ENCODE results near the gene FAM234A.
A peak's percentile ranks its signal among the peaks of the same experiment; 100 is the strongest.

Gene FAM234A

GRCh38 chr16:275786-276232, 41.2 kb downstream of the FAM234A start, which contains the start of gene RGS11:
RGS11 (minus strand) TSS chr16:275944; CDS start chr16:275911, 33 bp downstream.
- Mint-ChIP-seq H3K9me3 (no peaks in the 10 kb centered on the region), H3K36me3 (ENCODE audit: low read depth) (no peaks in the 10 kb centered on the region), H3K4me1 (ENCODE audit: low read depth) (peaks cover 6% of the 10 kb centered on the region), H3K27me3 (ENCODE audit: low read depth) (peaks cover 23% of the 10 kb centered on the region), H3K4me3 (peak within 1 kb of the TSS; percentile 52), H3K27ac (no peak within 1 kb of the TSS)
- DNase-seq (ENCODE audit: low spot score): no peak

GRCh38 chr16:276426-277077, 41.9 kb downstream of the FAM234A start:
- no peak for DNase-seq (ENCODE audit: low spot score)
- Mint-ChIP-seq H3K27ac (no peak overlapping the region), H3K9me3 (no peaks in the 10 kb centered on the region), H3K36me3 (ENCODE audit: low read depth) (no peaks in the 10 kb centered on the region), H3K4me3 (peak overlapping the region; percentile 52), H3K27me3 (ENCODE audit: low read depth) (peaks cover 26% of the 10 kb centered on the region), H3K4me1 (ENCODE audit: low read depth) (peaks cover 6% of the 10 kb centered on the region)

GRCh38 chr16:278863-279366, 44.3 kb downstream of the FAM234A start:
- Mint-ChIP-seq H3K4me1 (ENCODE audit: low read depth) (peaks cover 6% of the 10 kb centered on the region), H3K4me3 (no peak overlapping the region)
- peak; percentile 36 for DNase-seq (ENCODE audit: low spot score)

GRCh38 chr16:279531-279930, 44.9 kb downstream of the FAM234A start:
- no peaks in the 10 kb centered on the region for H3K36me3 Mint-ChIP-seq (ENCODE audit: low read depth)
- H3K9me3 Mint-ChIP-seq: no peaks in the 10 kb centered on the region
- no peak for DNase-seq (ENCODE audit: low spot score)
- H3K4me1 Mint-ChIP-seq (ENCODE audit: low read depth): peaks cover 6% of the 10 kb centered on the region
- H3K4me3 Mint-ChIP-seq: no peak overlapping the region
- H3K27me3 Mint-ChIP-seq (ENCODE audit: low read depth): peaks cover 26% of the 10 kb centered on the region
- H3K27ac Mint-ChIP-seq: no peak overlapping the region

More at GRCh38 chr16:278863-279366, 44.3 kb downstream of the FAM234A start:
- Mint-ChIP-seq H3K9me3 (no peaks in the 10 kb centered on the region), H3K27me3 (ENCODE audit: low read depth) (peaks cover 26% of the 10 kb centered on the region), H3K36me3 (ENCODE audit: low read depth) (no peaks in the 10 kb centered on the region), H3K27ac (no peak overlapping the region)

GRCh38 chr16:280005-280460, 45.4 kb downstream of the FAM234A start:
- Mint-ChIP-seq H3K4me1 (ENCODE audit: low read depth) (peaks cover 6% of the 10 kb centered on the region), H3K27ac (no peak overlapping the region), H3K9me3 (no peaks in the 10 kb centered on the region), H3K27me3 (ENCODE audit: low read depth) (peaks cover 25% of the 10 kb centered on the region), H3K36me3 (ENCODE audit: low read depth) (no peaks in the 10 kb centered on the region), H3K4me3 (no peak overlapping the region)
- no peak for DNase-seq (ENCODE audit: low spot score)

- peaks cover 6% of the 10 kb centered on the region for H3K4me1 Mint-ChIP-seq (ENCODE audit: low read depth)
- H3K4me3 Mint-ChIP-seq: no peak within 1 kb of the TSS
- H3K27me3 Mint-ChIP-seq (ENCODE audit: low read depth): peaks cover 21% of the 10 kb centered on the region
- DNase-seq (ENCODE audit: low spot score): no peak
- no peaks in the 10 kb centered on the region for H3K36me3 Mint-ChIP-seq (ENCODE audit: low read depth)
- H3K9me3 Mint-ChIP-seq: no peaks in the 10 kb centered on the region
- H3K27ac Mint-ChIP-seq: no peak within 1 kb of the TSS
These were observed 45.9 kb downstream of the FAM234A start, which contains the start of gene ARHGDIG for GRCh38 chr16:280552-280951. ARHGDIG (plus strand) TSS chr16:280591; CDS start chr16:280681, 90 bp downstream.

- no peaks in the 10 kb centered on the region for H3K9me3 Mint-ChIP-seq
- peaks cover 20% of the 10 kb centered on the region for H3K27me3 Mint-ChIP-seq (ENCODE audit: low read depth)
- H3K4me1 Mint-ChIP-seq (ENCODE audit: low read depth): peaks cover 6% of the 10 kb centered on the region
- H3K4me3 Mint-ChIP-seq: no peak overlapping the region
- no peak for DNase-seq (ENCODE audit: low spot score)
- no peaks in the 10 kb centered on the region for H3K36me3 Mint-ChIP-seq (ENCODE audit: low read depth)
- no peak overlapping the region for H3K27ac Mint-ChIP-seq
These were observed 46.5 kb downstream of the FAM234A start for GRCh38 chr16:280991-281659.

GRCh38 chr16:281660-282255, 47.1 kb downstream of the FAM234A start:
- DNase-seq (ENCODE audit: low spot score): no peak
- no peak overlapping the region for H3K27ac Mint-ChIP-seq
- no peaks in the 10 kb centered on the region for H3K9me3 Mint-ChIP-seq
- H3K4me3 Mint-ChIP-seq: no peak overlapping the region
- H3K36me3 Mint-ChIP-seq (ENCODE audit: low read depth): no peaks in the 10 kb centered on the region
- H3K27me3 Mint-ChIP-seq (ENCODE audit: low read depth): peaks cover 14% of the 10 kb centered on the region
- peaks cover 6% of the 10 kb centered on the region for H3K4me1 Mint-ChIP-seq (ENCODE audit: low read depth)

GRCh38 chr16:282491-282890, 47.9 kb downstream of the FAM234A start:
- no peak for DNase-seq (ENCODE audit: low spot score)
- Mint-ChIP-seq H3K27me3 (ENCODE audit: low read depth) (peaks cover 7% of the 10 kb centered on the region), H3K4me1 (ENCODE audit: low read depth) (peaks cover 6% of the 10 kb centered on the region), H3K4me3 (no peak overlapping the region), H3K36me3 (ENCODE audit: low read depth) (peaks cover 2% of the 10 kb centered on the region), H3K9me3 (no peaks in the 10 kb centered on the region), H3K27ac (no peak overlapping the region)

GRCh38 chr16:283033-283805, 48.6 kb downstream of the FAM234A start, which contains the start of gene PDIA2:
PDIA2 (plus strand) TSS chr16:283164; CDS start chr16:283170, 6 bp downstream.
- H3K4me1 Mint-ChIP-seq (ENCODE audit: low read depth): peaks cover 6% of the 10 kb centered on the region

GRCh38 chr16:284204-285120, 49.8 kb downstream of the FAM234A start:
- no peaks in the 10 kb centered on the region for H3K4me1 Mint-ChIP-seq (ENCODE audit: low read depth)
- H3K36me3 Mint-ChIP-seq (ENCODE audit: low read depth): peaks cover 7% of the 10 kb centered on the region
- no peak overlapping the region for H3K4me3 Mint-ChIP-seq
- no peaks in the 10 kb centered on the region for H3K9me3 Mint-ChIP-seq
- DNase-seq (ENCODE audit: low spot score): no peak
- H3K27me3 Mint-ChIP-seq (ENCODE audit: low read depth): peaks cover 3% of the 10 kb centered on the region
- no peak overlapping the region for H3K27ac Mint-ChIP-seq

More at GRCh38 chr16:283033-283805, 48.6 kb downstream of the FAM234A start, which contains the start of gene PDIA2:
- no peak within 1 kb of the TSS for H3K27ac Mint-ChIP-seq
- no peak within 1 kb of the TSS for H3K4me3 Mint-ChIP-seq
- no peak for DNase-seq (ENCODE audit: low spot score)
- no peaks in the 10 kb centered on the region for H3K9me3 Mint-ChIP-seq
- H3K27me3 Mint-ChIP-seq (ENCODE audit: low read depth): peaks cover 7% of the 10 kb centered on the region
- H3K36me3 Mint-ChIP-seq (ENCODE audit: low read depth): peaks cover 6% of the 10 kb centered on the region

- no peak for DNase-seq (ENCODE audit: low spot score)
- H3K4me1 Mint-ChIP-seq (ENCODE audit: low read depth): no peaks in the 10 kb centered on the region
- H3K4me3 Mint-ChIP-seq: no peak overlapping the region
- H3K27ac Mint-ChIP-seq: no peak overlapping the region
- peaks cover 3% of the 10 kb centered on the region for H3K27me3 Mint-ChIP-seq (ENCODE audit: low read depth)
- no peaks in the 10 kb centered on the region for H3K9me3 Mint-ChIP-seq
- H3K36me3 Mint-ChIP-seq (ENCODE audit: low read depth): peaks cover 7% of the 10 kb centered on the region
These were observed 50.8 kb downstream of the FAM234A start for GRCh38 chr16:285146-286055.

All from T-helper 2 cell treated with Interferon-gamma antibody and Interleukin-4, amounts not matched to agents 5 μg/mL and 100 μg/mL, for 36 hours (primary cell).